Spinal cord (tissue), 10 donors: ENCODE measurements around the gene OR8B12. TPM values are rescaled to one million over a fixed set of nuclear protein-coding genes. Genes with fewer than 3 reads are reported as not detected.

Experiments used
- DNase-seq, 6 donors: peaks; one replicate each; pipeline versions ENCODE4 v3.0.0 to v3.0.0-alpha.2; 2013 to 2015; ENCODE audit warnings: low spot score in 6 of 6, low read depth in 4 of 6
- H3K27ac ChIP-seq: one replicate; pipeline ENCODE4 v1.5.1; 2013; ENCODE audit warnings: low read depth, low read length, control low read depth
- H3K27me3 ChIP-seq: one replicate; pipeline ENCODE4 v1.6.1; 2013; ENCODE audit warnings: low read length; ENCODE audit not compliant: control insufficient read depth, insufficient read depth
- H3K36me3 ChIP-seq: one replicate; pipeline ENCODE4 v1.6.1; 2013; ENCODE audit warnings: low read length; ENCODE audit not compliant: control insufficient read depth, insufficient read depth
- H3K4me1 ChIP-seq: one replicate; pipeline ENCODE4 v1.6.1; 2013; ENCODE audit warnings: low read length; ENCODE audit not compliant: control insufficient read depth, insufficient read depth
- H3K4me3 ChIP-seq: one replicate; pipeline ENCODE4 v1.5.1; 2013; ENCODE audit warnings: low read depth, low read length, control low read depth
- H3K9me3 ChIP-seq: one replicate; pipeline ENCODE4 v1.6.1; 2013; ENCODE audit warnings: low read length; ENCODE audit not compliant: control insufficient read depth, insufficient read depth
- WGBS: methylation state at CpG from one replicate; pipeline ENCODE4 v1.1.5; 2013; ENCODE audit warnings: missing lambda C conversion rate; ENCODE audit not compliant: insufficient coverage; 5-methylcytosine and 5-hydroxymethylcytosine counted together
- long read RNA-seq, 4 donors: transcript quantifications; one replicate each; lab custom pipeline, GENCODE V29; 2026
- polyA plus RNA-seq, 2 donors: library from polyadenylated mRNA; unstranded; fragments of 120-200 nt; gene quantifications; one replicate each; pipeline ENCODE4 v1.2.1, GENCODE V29; 2013; ENCODE audit not compliant: insufficient read length in 2 of 2
- total RNA-seq, 2 donors: library from RNA; depleted of rRNA in 1 of 2; stranded (reverse); fragments of 120-200 nt in 1 of 2; fragments of >200 nt in 1 of 2; gene quantifications; one replicate each; pipeline versions ENCODE4 v1.2.3 to v1.2.4, GENCODE V29; 2013 to 2014
- donor health status: healthy.

The OR8B12 gene
- total RNA-seq (not detected), polyA plus RNA-seq (not detected)
- long read RNA-seq, donor 1: 0 reads
- long read RNA-seq, donor 2: 0 reads
- long read RNA-seq, donor 3: 0 reads
- long read RNA-seq, donor 4: 0 reads

- Histone ChIP-seq H3K9me3 (no peaks in the 10 kb centered on the region), H3K27me3 (no peaks in the 10 kb centered on the region), H3K27ac (no peak within 1 kb of the TSS), H3K4me1 (no peaks in the 10 kb centered on the region), H3K36me3 (no peaks in the 10 kb centered on the region), H3K4me3 (no peak within 1 kb of the TSS)
- WGBS: 93% methylated on average over 3 of the region's 5 CpGs
- no peak for DNase-seq
Measured at GRCh38 chr11:124543554-124543953, at the start of gene OR8B12. OR8B12 (minus strand) TSS chr11:124543654; CDS start chr11:124543654, 0 bp downstream.

- H3K9me3 ChIP-seq: no peaks in the 10 kb centered on the region
- DNase-seq: no peak
- H3K27ac ChIP-seq: no peak overlapping the region
- 100% methylated on average over 1 of the region's 6 CpGs for WGBS
- no peak overlapping the region for H3K4me3 ChIP-seq
- no peaks in the 10 kb centered on the region for H3K27me3 ChIP-seq
- H3K4me1 ChIP-seq: no peaks in the 10 kb centered on the region
- no peaks in the 10 kb centered on the region for H3K36me3 ChIP-seq
Measured at GRCh38 chr11:124592627-124593026, 49.2 kb upstream of the OR8B12 start.

- H3K4me3 ChIP-seq: no peak overlapping the region
- no peaks in the 10 kb centered on the region for H3K4me1 ChIP-seq
- H3K27me3 ChIP-seq: no peaks in the 10 kb centered on the region
- H3K36me3 ChIP-seq: no peaks in the 10 kb centered on the region
- 90% methylated on average over 2 of the region's 2 CpGs for WGBS
- H3K27ac ChIP-seq: no peak overlapping the region
- DNase-seq: no peak
- H3K9me3 ChIP-seq: no peaks in the 10 kb centered on the region
Measured at GRCh38 chr11:124591430-124591829, 48.0 kb upstream of the OR8B12 start.

GRCh38 chr11:124586238-124586860 is 42.9 kb upstream of the OR8B12 start:
- H3K4me1 ChIP-seq: no peaks in the 10 kb centered on the region
- no CpG with 5 or more reads among the region's 3 CpGs for WGBS
- no peaks in the 10 kb centered on the region for H3K36me3 ChIP-seq
- H3K27ac ChIP-seq: no peak overlapping the region
- H3K4me3 ChIP-seq: no peak overlapping the region
- no peaks in the 10 kb centered on the region for H3K27me3 ChIP-seq
- peak; percentile 31 to 92 (median 66) for DNase-seq
- H3K9me3 ChIP-seq: no peaks in the 10 kb centered on the region

GRCh38 chr11:124584681-124585372 is 41.4 kb upstream of the OR8B12 start:
- WGBS: no CpG with 5 or more reads among the region's 4 CpGs
- Histone ChIP-seq H3K36me3 (no peaks in the 10 kb centered on the region), H3K4me1 (no peaks in the 10 kb centered on the region), H3K4me3 (no peak overlapping the region), H3K9me3 (no peaks in the 10 kb centered on the region), H3K27me3 (no peaks in the 10 kb centered on the region), H3K27ac (no peak overlapping the region)
- no peak for DNase-seq

- Histone ChIP-seq H3K4me3 (no peak overlapping the region), H3K4me1 (no peaks in the 10 kb centered on the region), H3K27me3 (no peaks in the 10 kb centered on the region), H3K36me3 (no peaks in the 10 kb centered on the region), H3K27ac (no peak overlapping the region), H3K9me3 (no peaks in the 10 kb centered on the region)
- 63% methylated on average over 8 of the region's 8 CpGs for WGBS
- peak in 1 of 6 donors; percentile 79 for DNase-seq
Measured at GRCh38 chr11:124583781-124584180, 40.3 kb upstream of the OR8B12 start.

GRCh38 chr11:124582565-124582964 is 39.1 kb upstream of the OR8B12 start:
- no peaks in the 10 kb centered on the region for H3K4me1 ChIP-seq
- no CpG with 5 or more reads among the region's 2 CpGs for WGBS
- H3K27ac ChIP-seq: no peak overlapping the region
- no peaks in the 10 kb centered on the region for H3K9me3 ChIP-seq
- no peaks in the 10 kb centered on the region for H3K27me3 ChIP-seq
- peak in 1 of 6 donors; percentile 34 for DNase-seq
- H3K4me3 ChIP-seq: no peak overlapping the region
- H3K36me3 ChIP-seq: no peaks in the 10 kb centered on the region

- 44% methylated on average over 2 of the region's 6 CpGs for WGBS
- Histone ChIP-seq H3K4me3 (no peak overlapping the region), H3K4me1 (no peaks in the 10 kb centered on the region), H3K9me3 (no peaks in the 10 kb centered on the region), H3K27me3 (no peaks in the 10 kb centered on the region), H3K27ac (no peak overlapping the region), H3K36me3 (no peaks in the 10 kb centered on the region)
- DNase-seq: no peak
Measured at GRCh38 chr11:124581817-124582216, 38.4 kb upstream of the OR8B12 start.

- no peaks in the 10 kb centered on the region for H3K9me3 ChIP-seq
- H3K4me3 ChIP-seq: no peak overlapping the region
- WGBS: 100% methylated on average over 2 of the region's 4 CpGs
- H3K36me3 ChIP-seq: no peaks in the 10 kb centered on the region
- no peaks in the 10 kb centered on the region for H3K27me3 ChIP-seq
- no peak overlapping the region for H3K27ac ChIP-seq
- no peak for DNase-seq
- H3K4me1 ChIP-seq: no peaks in the 10 kb centered on the region
Measured at GRCh38 chr11:124578761-124579160, 35.3 kb upstream of the OR8B12 start.
